B cell (primary cell): Measurements from ENCODE around the gene FKBP15. TPM values are rescaled to one million over a fixed set of nuclear protein-coding genes. Genes with fewer than 3 reads are reported as not detected.

Source experiments
- ATAC-seq: fragments of 200-7000 bp; cut with Tn5 transposase; one replicate; pipeline ENCODE4 v1.10.0; 2021; ENCODE audit warnings: low read depth, mild to moderate bottlenecking, moderate number of reproducible peaks, moderate library complexity
- CTCF ChIA-PET: fragments of 350-600 bp; sonication (Branson Sonifier 250); formaldehyde crosslinking; loops from one replicate; lab custom pipeline; 2021; ENCODE audit warnings: antibody characterized with exemption, inconsistent platforms; lab: Charles Lee
- POLR2A ChIA-PET: fragments of 350-600 bp; sonication (Branson Sonifier 250); formaldehyde crosslinking; loops from one replicate; lab custom pipeline; 2021; ENCODE audit warnings: antibody characterized with exemption; lab: Charles Lee
- DNase-seq: peaks from one replicate; pipeline ENCODE4 v3.0.0; 2013
- H2AFZ ChIP-seq: 2 replicates; pipeline ENCODE4 v1.6.1; 2012; ENCODE audit warnings: mild to moderate bottlenecking, low read depth, low read length; ENCODE audit not compliant: insufficient read depth, poor library complexity, severe bottlenecking
- H3K27ac ChIP-seq, 2 donors: 1 replicate in 1 of 2; 2 replicates in 1 of 2; pipeline ENCODE4 v1.5.1; 2012 to 2013; ENCODE audit warnings: low read length in 2 of 2, mild to moderate bottlenecking in 2 of 2, moderate library complexity in 1 of 2
- H3K27me3 ChIP-seq, 4 experiments: fragments of 200-600 bp in 1 of 4; sonication (generic) in 1 of 4; replicated peaks in 1 of 4; 1 replicate in 2 of 4; 2 replicates in 2 of 4; pipeline versions ENCODE4 v1.6.1 to v1.7.0; 2013 to 2016; ENCODE audit warnings: low read length in 3 of 4, mild to moderate bottlenecking in 2 of 4, mixed read lengths in 1 of 4, moderate library complexity in 1 of 4; ENCODE audit not compliant: insufficient read depth in 4 of 4, control insufficient read depth in 3 of 4; ENCODE audit errors: control extremely low read depth in 1 of 4
- H3K36me3 ChIP-seq, 2 experiments: replicated peaks in 1 of 2; 1 replicate in 1 of 2; 2 replicates in 1 of 2; pipeline versions ENCODE4 v1.6.1 to v1.7.1; 2013; ENCODE audit warnings: low read length in 1 of 2; ENCODE audit not compliant: insufficient read depth in 2 of 2, control insufficient read depth in 1 of 2; ENCODE audit errors: control extremely low read depth in 1 of 2, extremely low read depth in 1 of 2
- H3K4me1 ChIP-seq, 2 donors: fragments of 200-600 bp in 1 of 2; sonication (generic) in 1 of 2; 1 replicate in 1 of 2; 2 replicates in 1 of 2; pipeline versions ENCODE4 v1.5.1 to v1.6.1; 2013 to 2017; ENCODE audit warnings: low read length in 2 of 2; ENCODE audit not compliant: control insufficient read depth in 2 of 2, insufficient read depth in 2 of 2
- H3K4me2 ChIP-seq: replicated peaks from 2 replicates; pipeline ENCODE3; 2012; ENCODE audit warnings: mild to moderate bottlenecking, low read depth, low read length; ENCODE audit not compliant: poor library complexity, severe bottlenecking
- H3K4me3 ChIP-seq, 5 experiments: fragments of 200-600 bp in 1 of 5; sonication (generic) in 1 of 5; 1 replicate in 3 of 5; 2 replicates in 2 of 5; pipeline versions ENCODE4 v1.5.1 to v1.7.0; 2011 to 2016; ENCODE audit warnings: low read length in 4 of 5, mild to moderate bottlenecking in 4 of 5, low read depth in 2 of 5, control low read depth in 1 of 5, moderate library complexity in 1 of 5; ENCODE audit not compliant: insufficient read depth in 1 of 5; ENCODE audit errors: control extremely low read depth in 1 of 5, extremely low read depth in 1 of 5
- H3K79me2 ChIP-seq: fragments of 200-600 bp; sonication (generic); one replicate; pipeline ENCODE4 v1.6.0; 2016; ENCODE audit warnings: low read length; ENCODE audit not compliant: control insufficient read depth, insufficient read depth
- H3K9ac ChIP-seq: fragments of 200-600 bp; sonication (generic); 2 replicates; pipeline ENCODE4 v1.6.1; 2017; ENCODE audit warnings: mild to moderate bottlenecking, low read length, moderate library complexity
- H3K9me3 ChIP-seq, 3 donors: one replicate each; pipeline versions ENCODE4 v1.6.1 to v1.7.1; 2013; ENCODE audit warnings: low read length in 2 of 3; ENCODE audit not compliant: control insufficient read depth in 2 of 3, insufficient read depth in 1 of 3; ENCODE audit errors: control extremely low read depth in 1 of 3
- H4K20me1 ChIP-seq: 2 replicates; pipeline ENCODE4 v1.6.0; 2012; ENCODE audit warnings: mild to moderate bottlenecking, low read length; ENCODE audit not compliant: insufficient read depth, control insufficient read depth, poor library complexity, severe bottlenecking
- H3K27ac Mint-ChIP-seq: one replicate; pipeline ENCODE4 v1.8.0; 2021; ENCODE audit warnings: mixed read lengths
- H3K27me3 Mint-ChIP-seq: one replicate; pipeline ENCODE4 v1.8.0; 2021; ENCODE audit warnings: mixed read lengths
- H3K4me1 Mint-ChIP-seq: one replicate; pipeline ENCODE4 v1.8.0; 2021; ENCODE audit warnings: mixed read lengths
- H3K4me3 Mint-ChIP-seq: one replicate; pipeline ENCODE4 v1.8.0; 2021; ENCODE audit warnings: mixed read lengths
- H3K9me3 Mint-ChIP-seq: one replicate; pipeline ENCODE4 v1.8.0; 2022; ENCODE audit warnings: mixed read lengths; ENCODE audit not compliant: insufficient read depth
- EZH2 ChIP-seq: IDR thresholded peaks from 2 replicates; pipeline ENCODE4 v1.6.1; 2012; ENCODE audit warnings: borderline replicate concordance, low read depth, mild to moderate bottlenecking, moderate library complexity, low read length; ENCODE audit not compliant: insufficient read depth, poor library complexity, severe bottlenecking
- WGBS: methylation state at CpG from one replicate; pipeline ENCODE4 v1.1.5; 2013; ENCODE audit warnings: missing lambda C conversion rate; ENCODE audit not compliant: insufficient coverage; 5-methylcytosine and 5-hydroxymethylcytosine counted together
- intact Hi-C: fragments of 100-400 bp; cut with micrococcal nuclease; formaldehyde crosslinking; loops from one replicate; pipeline ENCODE4 v1.10.0; 2022
- polyA plus RNA-seq: library from polyadenylated mRNA; depleted of rRNA; stranded (reverse); fragments of >200 nt; gene quantifications from 2 replicates; pipeline ENCODE4 v1.2.3, GENCODE V29; 2012
- total RNA-seq, 2 donors: library from RNA; stranded (reverse); fragments of 120-200 nt in 1 of 2; gene quantifications; 1 replicate in 1 of 2; 2 replicates in 1 of 2; pipeline versions ENCODE4 v1.2.3 to v1.2.4, GENCODE V29; 2013 to 2022
- TF ChIP-seq, protein P1 (sequence below): fragments of 200-600 bp; IDR thresholded peaks from one replicate; pipeline ENCODE4 v1.8.0; 2022; ENCODE audit warnings: antibody characterized with exemption, mild to moderate bottlenecking

Gene FKBP15
- total and polyA plus RNA-seq, 2 donors (not counting 1 experiment from before 2014, with no cell fraction given) = 21.1 to 40.6 TPM

DNA sequence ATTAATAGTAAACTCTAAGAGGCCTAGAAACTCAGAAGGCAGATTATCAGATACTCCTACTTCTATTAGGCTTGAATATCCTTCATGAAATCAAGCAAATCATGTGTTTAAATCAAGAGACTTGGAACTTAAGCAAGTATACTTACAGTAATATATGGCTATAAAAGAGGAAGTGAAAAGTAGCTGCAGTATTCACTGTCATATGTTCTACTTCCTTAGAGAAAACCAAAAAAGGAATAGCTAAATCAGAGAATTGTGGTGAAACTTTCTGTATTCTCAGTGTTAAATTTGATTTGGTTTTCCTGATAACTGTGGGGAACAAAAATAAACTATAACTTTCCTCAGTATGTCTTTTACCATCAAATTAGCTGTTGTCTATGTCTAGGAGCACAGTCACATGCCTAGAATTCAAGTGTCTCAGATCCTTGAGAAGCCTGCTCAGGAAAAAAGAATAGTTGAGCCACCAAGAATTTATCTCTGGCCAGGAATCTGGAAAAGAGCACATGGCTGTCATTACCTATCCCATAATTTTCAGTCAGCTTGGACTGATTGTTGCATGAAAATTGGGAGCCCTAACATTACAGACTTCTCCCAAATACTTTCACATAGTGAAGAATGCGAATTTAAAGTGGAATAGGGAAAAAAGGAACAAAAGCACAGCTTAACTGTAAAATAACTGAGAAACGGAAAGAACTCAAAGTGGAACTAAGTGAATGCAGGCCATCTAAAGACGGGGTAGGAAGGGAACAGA, 1.7 kb downstream of the FKBP15 start:
- peaks cover 20% of the 10 kb centered on the region for H4K20me1 ChIP-seq
- H3K4me1 ChIP-seq = peaks cover 33 to 35% of the 10 kb centered on the region in 2 donors
- Mint-ChIP-seq H3K4me1 (peaks cover 53% of the 10 kb centered on the region), H3K27me3 (no peaks in the 10 kb centered on the region), H3K9me3 (no peaks in the 10 kb centered on the region), H3K27ac (peak overlapping the region; percentile 95), H3K4me3 (peak overlapping the region; percentile 95)
- ATAC-seq (no peak), DNase-seq (peak; percentile 70)
- H3K79me2 ChIP-seq = peaks cover 70% of the 10 kb centered on the region
- intact Hi-C loops = no loop called here
- H3K27me3 ChIP-seq = no peaks in the 10 kb centered on the region
- ChIA-PET POLR2A (interaction anchor here (0.8 to 2.1 kb wide), 3 partner anchors 12 to 191 kb away, joined by 4 to 12 read pairs (median 4); partner anchors contain the start of genes C9orf43, CDC26 and POLE3), CTCF (interaction anchor here (0.7 to 5.6 kb wide), 5 partner anchors 13 to 439 kb away, joined by 3 to 39 read pairs (median 4); partner anchors contain the start of genes CDC26 and PRPF4)
- H3K27ac ChIP-seq = peak overlapping the region; percentile 59 to 84
- WGBS = 0% methylated on average over 1 of the region's 3 CpGs
- peaks cover 0 to 4% (median 0%) of the 10 kb centered on the region in 3 donors for H3K9me3 ChIP-seq
- no peak for TF ChIP-seq EZH2
- TF ChIP-seq, protein P1, sequence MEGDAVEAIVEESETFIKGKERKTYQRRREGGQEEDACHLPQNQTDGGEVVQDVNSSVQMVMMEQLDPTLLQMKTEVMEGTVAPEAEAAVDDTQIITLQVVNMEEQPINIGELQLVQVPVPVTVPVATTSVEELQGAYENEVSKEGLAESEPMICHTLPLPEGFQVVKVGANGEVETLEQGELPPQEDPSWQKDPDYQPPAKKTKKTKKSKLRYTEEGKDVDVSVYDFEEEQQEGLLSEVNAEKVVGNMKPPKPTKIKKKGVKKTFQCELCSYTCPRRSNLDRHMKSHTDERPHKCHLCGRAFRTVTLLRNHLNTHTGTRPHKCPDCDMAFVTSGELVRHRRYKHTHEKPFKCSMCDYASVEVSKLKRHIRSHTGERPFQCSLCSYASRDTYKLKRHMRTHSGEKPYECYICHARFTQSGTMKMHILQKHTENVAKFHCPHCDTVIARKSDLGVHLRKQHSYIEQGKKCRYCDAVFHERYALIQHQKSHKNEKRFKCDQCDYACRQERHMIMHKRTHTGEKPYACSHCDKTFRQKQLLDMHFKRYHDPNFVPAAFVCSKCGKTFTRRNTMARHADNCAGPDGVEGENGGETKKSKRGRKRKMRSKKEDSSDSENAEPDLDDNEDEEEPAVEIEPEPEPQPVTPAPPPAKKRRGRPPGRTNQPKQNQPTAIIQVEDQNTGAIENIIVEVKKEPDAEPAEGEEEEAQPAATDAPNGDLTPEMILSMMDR = no peak
- peak overlapping the region; percentile 91 for H3K4me2 ChIP-seq
- H3K36me3 ChIP-seq = no peaks in the 10 kb centered on the region
- peak overlapping the region; percentile 95 for H3K9ac ChIP-seq
- no peak overlapping the region for H2AFZ ChIP-seq
- H3K4me3 ChIP-seq = peak overlapping the region in 4 of 5 experiments; percentile 13 to 97 (median 58)

DNA sequence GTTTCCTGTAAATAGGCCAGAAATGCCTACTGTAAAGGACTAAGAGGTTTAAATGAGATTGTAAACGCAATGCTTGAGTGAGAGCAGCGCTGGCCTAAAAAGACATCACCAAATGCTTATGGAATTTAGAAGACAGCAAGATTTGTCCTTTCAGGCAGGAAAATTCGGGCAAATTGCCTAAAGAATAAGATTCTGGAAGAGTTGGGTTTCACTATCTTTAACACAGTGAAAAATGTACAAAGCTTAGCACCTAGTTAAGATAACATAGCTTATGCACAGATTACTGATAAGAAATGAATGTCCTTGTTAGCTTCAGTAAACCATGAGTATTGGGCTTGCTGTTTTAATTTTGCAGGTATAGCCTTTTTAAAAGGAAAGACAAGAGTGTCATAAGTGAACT, 4.7 kb downstream of the FKBP15 start:
- Histone ChIP-seq H4K20me1 (peaks cover 25% of the 10 kb centered on the region), H3K9me3 (no peaks in the 10 kb centered on the region), H3K4me3 (no peak overlapping the region), H3K27me3 (no peaks in the 10 kb centered on the region), H3K79me2 (peaks cover 88% of the 10 kb centered on the region), H3K36me3 (no peaks in the 10 kb centered on the region), H3K4me2 (no peak overlapping the region), H3K4me1 (peaks cover 24 to 25% of the 10 kb centered on the region in 2 donors), H2AFZ (no peak overlapping the region), H3K9ac (no peak overlapping the region), H3K27ac (no peak overlapping the region)
- Mint-ChIP-seq H3K4me1 (peaks cover 50% of the 10 kb centered on the region), H3K9me3 (no peaks in the 10 kb centered on the region), H3K27ac (no peak overlapping the region), H3K4me3 (no peak overlapping the region), H3K27me3 (no peaks in the 10 kb centered on the region)
- POLR2A ChIA-PET = no interaction called here
- DNase-seq (no peak), ATAC-seq (no peak)
- intact Hi-C loops = no loop called here
- CTCF ChIA-PET = no interaction called here
- TF ChIP-seq, protein P1 = no peak
- TF ChIP-seq EZH2 = no peak
- WGBS = 100% methylated on average over 2 of the region's 3 CpGs
